Panc1 (cell line): ENCODE measurements around the gene CFDP1. TPM values are rescaled to one million over a fixed set of nuclear protein-coding genes. Genes with fewer than 3 reads are reported as not detected.

Experiments used
- ATAC-seq: fragments of 200-7000 bp; cut with Tn5 transposase; 2 replicates; pipeline ENCODE4 v1.9.1; 2020; ENCODE audit warnings: mild to moderate bottlenecking, moderate library complexity
- BruUV-seq: library from RNA; stranded (reverse); fragments of 400-500 nt; replicated peaks from 2 replicates; lab custom pipeline; 2021; lab: Mats Ljungman, UMichigan
- CTCF ChIA-PET: fragments of 300-600 bp; sonication (Branson Sonifier 250); formaldehyde crosslinking; loops from one replicate; lab custom pipeline; 2022; ENCODE audit warnings: antibody characterized with exemption; lab: Charles Lee
- POLR2A ChIA-PET: fragments of 300-600 bp; sonication (Branson Sonifier 250); formaldehyde crosslinking; loops from one replicate; lab custom pipeline; 2022; ENCODE audit warnings: antibody characterized with exemption; lab: Charles Lee
- DNase-seq: peaks from one replicate; pipeline ENCODE4 v3.0.0-alpha.2; 2010; ENCODE audit warnings: low read depth, low spot score
- H3K27ac ChIP-seq: 2 replicates; pipeline ENCODE4 v1.5.1; 2011; ENCODE audit warnings: mild to moderate bottlenecking, low read length, inconsistent platforms
- H3K27me3 ChIP-seq: fragments of 200-500 bp; sonication (Bioruptor generic); 2 replicates; pipeline ENCODE4 v1.6.0; 2014; ENCODE audit warnings: low read length, inconsistent platforms; ENCODE audit not compliant: control insufficient read depth, insufficient read depth
- H3K36me3 ChIP-seq: fragments of 200-500 bp; sonication (Bioruptor generic); 2 replicates; pipeline ENCODE4 v1.5.1; 2014; ENCODE audit warnings: inconsistent platforms, mild to moderate bottlenecking, low read length, moderate library complexity; ENCODE audit not compliant: control insufficient read depth, insufficient read depth
- H3K4me1 ChIP-seq: 2 replicates; pipeline ENCODE4 v1.5.1; 2011; ENCODE audit warnings: inconsistent platforms, mild to moderate bottlenecking, low read length, moderate library complexity; ENCODE audit not compliant: control insufficient read depth, insufficient read depth
- H3K4me3 ChIP-seq, 2 experiments: 2 replicates each; pipeline ENCODE4 v1.5.1; 2011 to 2012; ENCODE audit warnings: low read depth in 2 of 2, low read length in 2 of 2, mild to moderate bottlenecking in 2 of 2, inconsistent platforms in 1 of 2, moderate library complexity in 1 of 2
- H3K9me3 ChIP-seq: fragments of 200-500 bp; sonication (Bioruptor generic); 2 replicates; pipeline ENCODE4 v1.5.1; 2014; ENCODE audit warnings: low read depth, mild to moderate bottlenecking, inconsistent platforms, low read length, moderate library complexity; ENCODE audit not compliant: control insufficient read depth, insufficient read depth
- CTCF ChIP-seq: fragments of 450-650 bp; IDR thresholded peaks from 2 replicates; pipeline ENCODE4 v1.5.1; 2017; ENCODE audit warnings: mild to moderate bottlenecking
- POLR2AphosphoS5 ChIP-seq: IDR thresholded peaks from 2 replicates; pipeline ENCODE4 v1.6.1; 2012; ENCODE audit warnings: mild to moderate bottlenecking, low read depth, low read length, moderate library complexity
- REST ChIP-seq, 2 experiments: IDR thresholded peaks; 2 replicates each; pipeline ENCODE4 v1.6.1; 2011 to 2012; ENCODE audit warnings: low read depth in 2 of 2, control low read depth in 1 of 2, low read length in 1 of 2, mild to moderate bottlenecking in 1 of 2, moderate library complexity in 1 of 2; ENCODE audit not compliant: insufficient read depth in 1 of 2
- SIN3A ChIP-seq: IDR thresholded peaks from 2 replicates; pipeline ENCODE4 v1.6.1; 2012; ENCODE audit warnings: low read depth, mild to moderate bottlenecking, low read length, moderate library complexity, borderline replicate concordance; ENCODE audit not compliant: insufficient read depth
- TCF7L2 ChIP-seq: IDR thresholded peaks from 2 replicates; pipeline ENCODE4 v1.6.1; 2011; ENCODE audit warnings: mild to moderate bottlenecking, low read depth, low read length, inconsistent platforms
- in situ Hi-C: cut with HindIII; loops from 2 replicates; pipeline ENCODE4 v1.10.0; 2016; ENCODE audit warnings: low sequenced_read_pairs, low pct_unique_long_range_greater_than_20kb
- intact Hi-C: fragments of 100-400 bp; cut with micrococcal nuclease; formaldehyde crosslinking; loops from one replicate; pipeline ENCODE4 v1.10.0; 2022; ENCODE audit not compliant: unreplicated experiment
- total RNA-seq: library from RNA; stranded (reverse); gene quantifications from one replicate; pipeline ENCODE4 v1.2.1, GENCODE V29; 2021; ENCODE audit not compliant: unreplicated experiment

Gene CFDP1
- total RNA-seq, 1 experiment from 2014 or later = 25.7 TPM

- intact Hi-C loops (no loop called here), in situ Hi-C loops (no loop called here)
- ATAC-seq (no peak), DNase-seq (no peak)
- CTCF ChIA-PET = no interaction called here
- Histone ChIP-seq H3K36me3 (no peaks in the 10 kb centered on the region), H3K4me3 (no peak overlapping the region), H3K27ac (no peak overlapping the region), H3K9me3 (no peaks in the 10 kb centered on the region), H3K27me3 (no peaks in the 10 kb centered on the region), H3K4me1 (no peaks in the 10 kb centered on the region)
- POLR2A ChIA-PET = no interaction called here
- TF ChIP-seq TCF7L2 = no peak
- no peak for TF ChIP-seq REST (IDR thresholded peaks at IDR 0.05; ENCODE audit: insufficient read depth in 1 of 2, low read depth in 2 of 2, low read length in 1 of 2)
- no peak for TF ChIP-seq CTCF
- TF ChIP-seq POLR2AphosphoS5 = no peak
- no peak for TF ChIP-seq SIN3A
- BruUV-seq = no TSS peak
Measured at GRCh38 chr16:75481475-75481874, 48.2 kb upstream of the CFDP1 start.

- H3K36me3 ChIP-seq = no peaks in the 10 kb centered on the region
- no TSS peak for BruUV-seq
- in situ Hi-C loops (no loop called here), intact Hi-C loops (loop anchor here (10.0 kb wide), 1 partner anchor 75 kb away; the partner anchor contains the start of gene TMEM231)
- no peaks in the 10 kb centered on the region for H3K27me3 ChIP-seq
- no peaks in the 10 kb centered on the region for H3K9me3 ChIP-seq
- TF ChIP-seq POLR2AphosphoS5 = no peak
- TF ChIP-seq SIN3A = no peak
- TF ChIP-seq REST (IDR thresholded peaks at IDR 0.05; ENCODE audit: insufficient read depth in 1 of 2, low read depth in 2 of 2, low read length in 1 of 2) = no peak
- no peak for TF ChIP-seq CTCF
- no peak for TF ChIP-seq TCF7L2
- ATAC-seq = no peak
- no peak for DNase-seq
- H3K4me3 ChIP-seq = no peak overlapping the region
- CTCF ChIA-PET = no interaction called here
- POLR2A ChIA-PET = no interaction called here
- no peaks in the 10 kb centered on the region for H3K4me1 ChIP-seq
- H3K27ac ChIP-seq = no peak overlapping the region
Measured at GRCh38 chr16:75479421-75479990, 46.2 kb upstream of the CFDP1 start.
